Measurements from ENCODE around the gene C1QTNF6. TPM values are rescaled to one million over a fixed set of nuclear protein-coding genes. Genes with fewer than 3 reads are reported as not detected.

The C1QTNF6 gene
- total RNA-seq, 2 experiments from 2014 or later, result 7.3 to 19.6 TPM

DNA sequence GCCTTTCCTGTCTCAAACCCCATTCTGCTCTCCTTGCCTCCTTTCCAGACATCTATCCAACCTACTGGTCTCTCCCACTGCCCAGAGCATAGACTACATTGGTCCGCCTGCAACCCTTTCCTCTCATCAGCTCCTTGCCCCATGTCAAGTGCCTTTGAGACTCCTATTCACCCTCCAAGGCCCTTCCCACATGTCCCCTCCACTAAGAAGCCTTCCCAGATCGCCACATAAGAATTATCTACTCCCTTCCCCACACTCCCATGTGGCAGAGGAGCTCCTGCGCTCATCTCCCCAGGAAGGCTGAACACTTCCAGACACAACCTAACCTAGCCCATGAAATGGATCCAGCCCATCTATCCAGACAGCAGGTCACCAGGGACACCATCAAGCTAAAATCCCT is 10.3 kb downstream of the C1QTNF6 start:
- Histone ChIP-seq H4K20me1 (ENCODE audit: insufficient read depth, low read length) (no peaks in the 10 kb centered on the region), H3K9me2 (ENCODE audit: insufficient read depth, low read length) (no peaks in the 10 kb centered on the region), H3K4me2 (ENCODE audit: low read length) (no peak overlapping the region), H3K9me3 (ENCODE audit: low read length) (no peaks in the 10 kb centered on the region), H2AFZ (ENCODE audit: low read length) (no peak overlapping the region), H3K4me3 (ENCODE audit: low read depth, low read length, poor library complexity, severe bottlenecking) (no peak overlapping the region), H3K36me3 (ENCODE audit: insufficient read depth, low read length) (no peaks in the 10 kb centered on the region), H3K27ac (ENCODE audit: low read depth, low read length, poor library complexity, severe bottlenecking) (no peak overlapping the region), H3K79me2 (ENCODE audit: insufficient read depth, low read depth, low read length) (no peaks in the 10 kb centered on the region), H3K4me1 (ENCODE audit: insufficient read depth, low read length, poor library complexity, severe bottlenecking) (no peaks in the 10 kb centered on the region)
- ChIA-PET POLR2A (no interaction called here), CTCF (ENCODE audit: unreplicated experiment) (no interaction called here)
- intact Hi-C loops (cut with micrococcal nuclease; ENCODE audit: unreplicated experiment), result no loop called here
- no TSS peak for BruUV-seq (replicated peaks)
- no peak for DNase-seq (ENCODE audit: low spot score)
- TF ChIP-seq, protein P1, sequence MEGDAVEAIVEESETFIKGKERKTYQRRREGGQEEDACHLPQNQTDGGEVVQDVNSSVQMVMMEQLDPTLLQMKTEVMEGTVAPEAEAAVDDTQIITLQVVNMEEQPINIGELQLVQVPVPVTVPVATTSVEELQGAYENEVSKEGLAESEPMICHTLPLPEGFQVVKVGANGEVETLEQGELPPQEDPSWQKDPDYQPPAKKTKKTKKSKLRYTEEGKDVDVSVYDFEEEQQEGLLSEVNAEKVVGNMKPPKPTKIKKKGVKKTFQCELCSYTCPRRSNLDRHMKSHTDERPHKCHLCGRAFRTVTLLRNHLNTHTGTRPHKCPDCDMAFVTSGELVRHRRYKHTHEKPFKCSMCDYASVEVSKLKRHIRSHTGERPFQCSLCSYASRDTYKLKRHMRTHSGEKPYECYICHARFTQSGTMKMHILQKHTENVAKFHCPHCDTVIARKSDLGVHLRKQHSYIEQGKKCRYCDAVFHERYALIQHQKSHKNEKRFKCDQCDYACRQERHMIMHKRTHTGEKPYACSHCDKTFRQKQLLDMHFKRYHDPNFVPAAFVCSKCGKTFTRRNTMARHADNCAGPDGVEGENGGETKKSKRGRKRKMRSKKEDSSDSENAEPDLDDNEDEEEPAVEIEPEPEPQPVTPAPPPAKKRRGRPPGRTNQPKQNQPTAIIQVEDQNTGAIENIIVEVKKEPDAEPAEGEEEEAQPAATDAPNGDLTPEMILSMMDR (conservative IDR thresholded peaks at IDR 0.05; ENCODE audit: low read length), result no peak
- no peak for TF ChIP-seq EZH2phosphoT487 (IDR thresholded peaks at IDR 0.05; ENCODE audit: borderline replicate concordance, low read depth, low read length)

DNA sequence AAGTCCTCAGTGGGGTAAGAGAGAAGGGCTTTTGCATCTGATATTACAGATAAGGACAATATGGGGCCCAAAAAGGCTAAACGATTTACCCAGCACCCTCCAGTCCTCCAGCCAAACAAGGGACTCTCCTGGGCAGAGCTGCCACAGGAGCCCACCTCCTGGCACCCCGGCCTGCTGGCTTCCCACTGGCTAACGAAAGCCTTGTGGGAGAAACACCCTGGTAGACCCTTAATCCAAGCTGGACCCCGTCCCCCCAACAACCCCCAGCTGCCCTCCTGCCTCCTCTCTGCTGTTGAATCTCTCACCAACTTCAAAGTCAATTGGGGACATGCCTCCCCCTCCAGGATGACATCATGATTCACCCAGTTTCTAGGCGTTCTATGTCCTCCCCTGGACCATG is 10.8 kb downstream of the C1QTNF6 start:
- no TSS peak for BruUV-seq (replicated peaks)
- DNase-seq (ENCODE audit: low spot score), result no peak
- H3K9me3 ChIP-seq (ENCODE audit: low read length), result no peaks in the 10 kb centered on the region
- no peak overlapping the region for H3K4me3 ChIP-seq (ENCODE audit: low read depth, low read length, poor library complexity, severe bottlenecking)
- intact Hi-C loops (cut with micrococcal nuclease; ENCODE audit: unreplicated experiment), result no loop called here
- CTCF ChIA-PET (ENCODE audit: unreplicated experiment), result no interaction called here
- no peaks in the 10 kb centered on the region for H4K20me1 ChIP-seq (ENCODE audit: insufficient read depth, low read length)
- no peak overlapping the region for H3K27ac ChIP-seq (ENCODE audit: low read depth, low read length, poor library complexity, severe bottlenecking)
- no peaks in the 10 kb centered on the region for H3K9me2 ChIP-seq (ENCODE audit: insufficient read depth, low read length)
- no peak overlapping the region for H2AFZ ChIP-seq (ENCODE audit: low read length)
- H3K36me3 ChIP-seq (ENCODE audit: insufficient read depth, low read length), result no peaks in the 10 kb centered on the region
- H3K4me1 ChIP-seq (ENCODE audit: insufficient read depth, low read length, poor library complexity, severe bottlenecking), result no peaks in the 10 kb centered on the region
- no peak overlapping the region for H3K4me2 ChIP-seq (ENCODE audit: low read length)
- TF ChIP-seq EZH2phosphoT487 (IDR thresholded peaks at IDR 0.05; ENCODE audit: borderline replicate concordance, low read depth, low read length), result no peak
- TF ChIP-seq, protein P1 (conservative IDR thresholded peaks at IDR 0.05; ENCODE audit: low read length), result no peak
- POLR2A ChIA-PET, result no interaction called here
- no peaks in the 10 kb centered on the region for H3K79me2 ChIP-seq (ENCODE audit: insufficient read depth, low read depth, low read length)

DNA sequence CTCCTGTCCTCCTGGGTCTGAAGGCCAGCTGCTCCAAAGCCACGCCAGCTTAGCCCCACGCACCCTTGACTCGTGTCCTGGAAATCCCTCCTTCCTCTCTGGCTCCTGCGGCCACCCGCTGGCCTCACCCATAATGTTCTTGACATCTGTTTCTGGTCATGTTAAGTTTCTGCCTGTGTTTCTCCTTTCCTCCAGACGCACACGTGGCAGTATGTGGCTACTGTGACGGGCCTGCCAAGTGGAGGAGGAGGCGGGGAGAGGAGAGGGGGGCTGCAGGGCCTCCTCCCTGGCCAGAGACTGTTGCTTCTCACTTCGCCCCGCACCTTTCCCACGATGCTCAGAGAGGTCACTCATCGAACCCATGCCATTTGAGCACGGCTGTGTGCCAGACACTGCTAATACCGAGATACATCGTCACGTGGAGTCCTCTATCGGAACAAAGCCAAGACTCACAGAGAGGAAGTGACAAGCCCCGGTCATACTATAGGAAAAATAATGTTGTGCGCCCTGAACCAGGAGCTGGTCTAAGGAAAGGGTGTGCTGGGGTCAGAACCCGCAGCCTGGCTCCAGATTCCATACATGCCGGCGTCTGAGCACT is 11.5 kb downstream of the C1QTNF6 start:
- no peak overlapping the region for H3K27ac ChIP-seq (ENCODE audit: low read depth, low read length, poor library complexity, severe bottlenecking)
- H2AFZ ChIP-seq (ENCODE audit: low read length), result no peak overlapping the region
- ChIA-PET CTCF (ENCODE audit: unreplicated experiment) (no interaction called here), POLR2A (no interaction called here)
- BruUV-seq (replicated peaks), result no TSS peak
- no peak for DNase-seq (ENCODE audit: low spot score)
- H3K9me2 ChIP-seq (ENCODE audit: insufficient read depth, low read length), result no peaks in the 10 kb centered on the region
- intact Hi-C loops (cut with micrococcal nuclease; ENCODE audit: unreplicated experiment), result no loop called here
- H3K36me3 ChIP-seq (ENCODE audit: insufficient read depth, low read length), result no peaks in the 10 kb centered on the region
- no peak overlapping the region for H3K4me2 ChIP-seq (ENCODE audit: low read length)
- H3K9me3 ChIP-seq (ENCODE audit: low read length), result no peaks in the 10 kb centered on the region
- no peak overlapping the region for H3K4me3 ChIP-seq (ENCODE audit: low read depth, low read length, poor library complexity, severe bottlenecking)
- H4K20me1 ChIP-seq (ENCODE audit: insufficient read depth, low read length), result no peaks in the 10 kb centered on the region
- no peaks in the 10 kb centered on the region for H3K79me2 ChIP-seq (ENCODE audit: insufficient read depth, low read depth, low read length)
- no peaks in the 10 kb centered on the region for H3K4me1 ChIP-seq (ENCODE audit: insufficient read depth, low read length, poor library complexity, severe bottlenecking)
- TF ChIP-seq EZH2phosphoT487 (IDR thresholded peaks at IDR 0.05; ENCODE audit: borderline replicate concordance, low read depth, low read length), result no peak
- TF ChIP-seq, protein P1 (conservative IDR thresholded peaks at IDR 0.05; ENCODE audit: low read length), result no peak
